ENCODE data around the gene SEMA6B.

DNA sequence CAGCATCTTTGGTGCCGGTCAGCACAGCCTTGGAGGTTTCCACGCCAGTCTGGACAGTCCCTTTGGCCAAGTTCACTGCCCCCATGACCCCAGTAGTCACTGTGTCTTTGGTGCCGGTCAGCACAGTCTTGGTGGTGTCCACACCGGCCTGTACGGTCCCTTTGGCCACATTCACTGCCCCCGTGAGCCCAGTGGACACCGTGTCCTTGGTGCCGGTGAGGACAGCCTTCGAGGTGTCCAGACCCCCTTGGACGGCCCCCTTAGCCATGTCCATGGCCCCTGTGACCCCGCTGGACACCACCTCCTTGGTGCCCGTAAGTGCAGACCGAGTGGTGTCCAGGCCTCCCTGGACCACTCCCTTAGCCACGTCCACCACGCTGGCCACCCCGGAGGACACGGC, 46.2 kb downstream of the SEMA6B start:
- TF ChIP-seq, protein P1, sequence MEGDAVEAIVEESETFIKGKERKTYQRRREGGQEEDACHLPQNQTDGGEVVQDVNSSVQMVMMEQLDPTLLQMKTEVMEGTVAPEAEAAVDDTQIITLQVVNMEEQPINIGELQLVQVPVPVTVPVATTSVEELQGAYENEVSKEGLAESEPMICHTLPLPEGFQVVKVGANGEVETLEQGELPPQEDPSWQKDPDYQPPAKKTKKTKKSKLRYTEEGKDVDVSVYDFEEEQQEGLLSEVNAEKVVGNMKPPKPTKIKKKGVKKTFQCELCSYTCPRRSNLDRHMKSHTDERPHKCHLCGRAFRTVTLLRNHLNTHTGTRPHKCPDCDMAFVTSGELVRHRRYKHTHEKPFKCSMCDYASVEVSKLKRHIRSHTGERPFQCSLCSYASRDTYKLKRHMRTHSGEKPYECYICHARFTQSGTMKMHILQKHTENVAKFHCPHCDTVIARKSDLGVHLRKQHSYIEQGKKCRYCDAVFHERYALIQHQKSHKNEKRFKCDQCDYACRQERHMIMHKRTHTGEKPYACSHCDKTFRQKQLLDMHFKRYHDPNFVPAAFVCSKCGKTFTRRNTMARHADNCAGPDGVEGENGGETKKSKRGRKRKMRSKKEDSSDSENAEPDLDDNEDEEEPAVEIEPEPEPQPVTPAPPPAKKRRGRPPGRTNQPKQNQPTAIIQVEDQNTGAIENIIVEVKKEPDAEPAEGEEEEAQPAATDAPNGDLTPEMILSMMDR (IDR thresholded peaks at IDR 0.05), result no peak
- TF ChIP-seq POLR2AphosphoS5 (IDR thresholded peaks at IDR 0.05; ENCODE audit: low read depth, low read length) (no peak), SIN3A (IDR thresholded peaks at IDR 0.05; ENCODE audit: borderline replicate concordance, insufficient read depth, low read depth, low read length) (no peak)
- TF ChIP-seq, protein P2, sequence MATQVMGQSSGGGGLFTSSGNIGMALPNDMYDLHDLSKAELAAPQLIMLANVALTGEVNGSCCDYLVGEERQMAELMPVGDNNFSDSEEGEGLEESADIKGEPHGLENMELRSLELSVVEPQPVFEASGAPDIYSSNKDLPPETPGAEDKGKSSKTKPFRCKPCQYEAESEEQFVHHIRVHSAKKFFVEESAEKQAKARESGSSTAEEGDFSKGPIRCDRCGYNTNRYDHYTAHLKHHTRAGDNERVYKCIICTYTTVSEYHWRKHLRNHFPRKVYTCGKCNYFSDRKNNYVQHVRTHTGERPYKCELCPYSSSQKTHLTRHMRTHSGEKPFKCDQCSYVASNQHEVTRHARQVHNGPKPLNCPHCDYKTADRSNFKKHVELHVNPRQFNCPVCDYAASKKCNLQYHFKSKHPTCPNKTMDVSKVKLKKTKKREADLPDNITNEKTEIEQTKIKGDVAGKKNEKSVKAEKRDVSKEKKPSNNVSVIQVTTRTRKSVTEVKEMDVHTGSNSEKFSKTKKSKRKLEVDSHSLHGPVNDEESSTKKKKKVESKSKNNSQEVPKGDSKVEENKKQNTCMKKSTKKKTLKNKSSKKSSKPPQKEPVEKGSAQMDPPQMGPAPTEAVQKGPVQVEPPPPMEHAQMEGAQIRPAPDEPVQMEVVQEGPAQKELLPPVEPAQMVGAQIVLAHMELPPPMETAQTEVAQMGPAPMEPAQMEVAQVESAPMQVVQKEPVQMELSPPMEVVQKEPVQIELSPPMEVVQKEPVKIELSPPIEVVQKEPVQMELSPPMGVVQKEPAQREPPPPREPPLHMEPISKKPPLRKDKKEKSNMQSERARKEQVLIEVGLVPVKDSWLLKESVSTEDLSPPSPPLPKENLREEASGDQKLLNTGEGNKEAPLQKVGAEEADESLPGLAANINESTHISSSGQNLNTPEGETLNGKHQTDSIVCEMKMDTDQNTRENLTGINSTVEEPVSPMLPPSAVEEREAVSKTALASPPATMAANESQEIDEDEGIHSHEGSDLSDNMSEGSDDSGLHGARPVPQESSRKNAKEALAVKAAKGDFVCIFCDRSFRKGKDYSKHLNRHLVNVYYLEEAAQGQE (IDR thresholded peaks at IDR 0.05; ENCODE audit: insufficient read depth in 1 of 2, low read depth in 2 of 2, low read length in 1 of 2), result no peak

Measured in Panc1 (cell line).